H1 (cell line): Measurements from ENCODE around the gene ISCA2. TPM values are rescaled to one million over a fixed set of nuclear protein-coding genes. Genes with fewer than 3 reads are reported as not detected.

Experiments
- CTCF ChIA-PET: fragments of 300-600 bp; sonication (Branson Sonifier 250); formaldehyde crosslinking; loops from one replicate; lab custom pipeline; 2021; ENCODE audit not compliant: partially characterized antibody; lab: Charles Lee
- POLR2A ChIA-PET: fragments of 300-600 bp; sonication (Branson Sonifier 250); formaldehyde crosslinking; loops from one replicate; lab custom pipeline; 2021; ENCODE audit warnings: inconsistent platforms; ENCODE audit not compliant: partially characterized antibody; lab: Charles Lee
- DNase-seq, 2 experiments: peaks; one replicate each; pipeline versions ENCODE4 v3.0.0 to v3.0.0-alpha.2; 2010 to 2022; ENCODE audit warnings: low spot score in 2 of 2, low read depth in 1 of 2, mixed read lengths in 1 of 2
- FAIRE-seq: peaks from 2 replicates; lab custom pipeline; 2011; peaks lifted over from hg19 to GRCh38; lab: Jason Lieb, UNC
- H2AFZ ChIP-seq: 2 replicates; pipeline ENCODE4 v1.8.1; 2012; ENCODE audit warnings: low read length, inconsistent platforms
- H2AK5ac ChIP-seq: 2 replicates; pipeline ENCODE4 v1.6.1; 2013; ENCODE audit warnings: low read depth, low read length
- H2BK120ac ChIP-seq: replicated peaks from 2 replicates; pipeline ENCODE3; 2013; ENCODE audit warnings: low read depth, low read length, inconsistent platforms
- H2BK12ac ChIP-seq: 2 replicates; pipeline ENCODE4 v1.6.1; 2013; ENCODE audit warnings: low read depth, low read length
- H2BK15ac ChIP-seq: 2 replicates; pipeline ENCODE4 v1.6.1; 2013; ENCODE audit warnings: low read length
- H2BK20ac ChIP-seq: 2 replicates; pipeline ENCODE4 v1.6.1; 2013; ENCODE audit warnings: low read length
- H2BK5ac ChIP-seq: 2 replicates; pipeline ENCODE4 v1.6.1; 2013; ENCODE audit warnings: low read depth, low read length
- H3K14ac ChIP-seq: 2 replicates; pipeline ENCODE4 v1.6.1; 2013; ENCODE audit warnings: inconsistent platforms; ENCODE audit not compliant: insufficient read length
- H3K18ac ChIP-seq: 2 replicates; pipeline ENCODE4 v1.6.1; 2013; ENCODE audit warnings: low read length; ENCODE audit errors: extremely low read depth
- H3K23ac ChIP-seq: 2 replicates; pipeline ENCODE4 v1.6.1; 2013; ENCODE audit warnings: inconsistent platforms; ENCODE audit not compliant: insufficient read length
- H3K23me2 ChIP-seq: 2 replicates; pipeline ENCODE4 v1.6.1; 2013; ENCODE audit warnings: low read depth, low read length
- H3K27ac ChIP-seq: 2 replicates; pipeline ENCODE4 v1.6.1; 2011; ENCODE audit warnings: low read depth, low read length, inconsistent platforms
- H3K27me3 ChIP-seq, 4 experiments: replicated peaks in 1 of 4; 1 replicate in 1 of 4; 2 replicates in 3 of 4; pipeline versions ENCODE4 v1.6.1 to v1.8.1; 2011 to 2013; ENCODE audit warnings: low read length in 3 of 4, mild to moderate bottlenecking in 3 of 4, inconsistent platforms in 2 of 4, mixed read lengths in 2 of 4, moderate library complexity in 1 of 4; ENCODE audit not compliant: control insufficient read depth in 3 of 4, insufficient read depth in 3 of 4; ENCODE audit errors: extremely low read depth in 1 of 4
- H3K36me3 ChIP-seq, 4 experiments: 2 replicates each; pipeline versions ENCODE4 v1.6.1 to v1.8.1; 2011 to 2013; ENCODE audit warnings: mild to moderate bottlenecking in 4 of 4, low read length in 3 of 4, moderate library complexity in 2 of 4, control low read depth in 1 of 4, inconsistent platforms in 1 of 4; ENCODE audit not compliant: insufficient read depth in 4 of 4, control insufficient read depth in 2 of 4
- H3K4ac ChIP-seq: replicated peaks from 2 replicates; pipeline ENCODE3; 2013; ENCODE audit warnings: low read length, low read depth, mixed read lengths, inconsistent platforms; ENCODE audit not compliant: insufficient read length
- H3K4me1 ChIP-seq, 4 experiments: replicated peaks in 1 of 4; 1 replicate in 1 of 4; 2 replicates in 3 of 4; pipeline versions ENCODE4 v1.6.1 to v1.8.1; 2011 to 2013; ENCODE audit warnings: low read length in 3 of 4, inconsistent platforms in 2 of 4, mixed read lengths in 1 of 4; ENCODE audit not compliant: insufficient read depth in 4 of 4, control insufficient read depth in 3 of 4
- H3K4me2 ChIP-seq, 2 experiments: 2 replicates each; pipeline versions ENCODE4 v1.6.1 to v1.8.1; 2011 to 2013; ENCODE audit warnings: low read depth in 2 of 2, low read length in 2 of 2, control low read depth in 1 of 2, inconsistent platforms in 1 of 2, mild to moderate bottlenecking in 1 of 2; ENCODE audit not compliant: insufficient read depth in 1 of 2
- H3K4me3 ChIP-seq, 4 experiments: fragments of 200-600, 300-600 bp in 1 of 4; sonication (generic), shearing (Covaris generic), sonication (Bioruptor Twin) in 1 of 4; 2 replicates each; pipeline versions ENCODE4 v1.5.1 to v1.8.1; 2011 to 2016; ENCODE audit warnings: low read length in 4 of 4, low read depth in 3 of 4, control low read depth in 2 of 4, inconsistent platforms in 2 of 4, mild to moderate bottlenecking in 2 of 4, mixed read lengths in 1 of 4, moderate library complexity in 1 of 4; ENCODE audit not compliant: insufficient read depth in 2 of 4; ENCODE audit errors: extremely low read depth in 1 of 4
- H3K56ac ChIP-seq: replicated peaks from 2 replicates; pipeline ENCODE3; 2013; ENCODE audit warnings: low read depth, mild to moderate bottlenecking, mixed read lengths, low read length, inconsistent platforms; ENCODE audit not compliant: insufficient read length
- H3K79me1 ChIP-seq: 2 replicates; pipeline ENCODE4 v1.6.1; 2013; ENCODE audit warnings: low read depth, low read length, control low read depth
- H3K79me2 ChIP-seq, 2 experiments: 2 replicates each; pipeline versions ENCODE4 v1.6.1 to v1.8.1; 2012 to 2013; ENCODE audit warnings: low read length in 2 of 2, mild to moderate bottlenecking in 2 of 2, inconsistent platforms in 1 of 2; ENCODE audit not compliant: insufficient read depth in 2 of 2, control insufficient read depth in 1 of 2
- H3K9ac ChIP-seq, 4 experiments: replicated peaks in 1 of 4; 1 replicate in 1 of 4; 2 replicates in 3 of 4; pipeline versions ENCODE4 v1.6.1 to v1.8.1; 2011 to 2013; ENCODE audit warnings: low read depth in 3 of 4, low read length in 3 of 4, control low read depth in 2 of 4, mild to moderate bottlenecking in 2 of 4, moderate library complexity in 2 of 4, inconsistent platforms in 1 of 4; ENCODE audit errors: extremely low read depth in 1 of 4
- H3K9me3 ChIP-seq, 2 experiments: 2 replicates each; pipeline versions ENCODE4 v1.6.1 to v1.8.1; 2012 to 2013; ENCODE audit warnings: mild to moderate bottlenecking in 2 of 2, moderate library complexity in 2 of 2, control low read depth in 1 of 2, inconsistent platforms in 1 of 2, low read depth in 1 of 2, low read length in 1 of 2, mixed read lengths in 1 of 2; ENCODE audit not compliant: insufficient read depth in 2 of 2
- H4K20me1 ChIP-seq, 2 experiments: replicated peaks in 1 of 2; 2 replicates each; pipeline versions ENCODE3 to v1.8.1; 2011 to 2013; ENCODE audit warnings: inconsistent platforms in 2 of 2, low read length in 2 of 2, mild to moderate bottlenecking in 1 of 2; ENCODE audit not compliant: insufficient read depth in 2 of 2, control insufficient read depth in 1 of 2
- H4K5ac ChIP-seq: 2 replicates; pipeline ENCODE4 v1.6.1; 2013; ENCODE audit warnings: low read length, low read depth, mixed read lengths, inconsistent platforms; ENCODE audit not compliant: insufficient read length
- H4K8ac ChIP-seq: 2 replicates; pipeline ENCODE4 v1.8.0; 2013; ENCODE audit warnings: mild to moderate bottlenecking, moderate library complexity, low read length, inconsistent platforms; ENCODE audit not compliant: insufficient read depth; ENCODE audit errors: extremely low read depth
- H4K91ac ChIP-seq: replicated peaks from 2 replicates; pipeline ENCODE3; 2013; ENCODE audit warnings: low read length, mixed read lengths, inconsistent platforms; ENCODE audit not compliant: insufficient read length
- CEBPB ChIP-seq: IDR thresholded peaks from 2 replicates; pipeline ENCODE4 v1.6.1; 2012; ENCODE audit warnings: low read depth, low read length
- SRF ChIP-seq: IDR thresholded peaks from 2 replicates; pipeline ENCODE4 v1.6.1; 2011; ENCODE audit warnings: mild to moderate bottlenecking, low read depth, low read length, moderate library complexity
- WGBS, 2 experiments: shearing (Covaris generic) in 1 of 2; methylation state at CpG; one replicate each; pipeline versions ENCODE4 v1.1.6 to v1.1.7; 2013 to 2015; ENCODE audit warnings: low lambda C conversion rate in 2 of 2, mixed read lengths in 2 of 2, inconsistent platforms in 1 of 2, low coverage in 1 of 2, missing lambda C conversion rate in 1 of 2; ENCODE audit not compliant: insufficient replicate concordance in 2 of 2, insufficient coverage in 1 of 2, insufficient read length in 1 of 2; ENCODE audit errors: extremely low coverage in 1 of 2, missing lambda C conversion rate in 1 of 2; 5-methylcytosine and 5-hydroxymethylcytosine counted together
- polyA plus RNA-seq, 7 experiments: library from polyadenylated mRNA; depleted of rRNA in 3 of 7; stranded (reverse) in 5 of 7; unstranded in 2 of 7; fragments of >200 nt in 5 of 7; fragments of 200-250 nt in 2 of 7; gene quantifications; 1 replicate in 5 of 7; 2 replicates in 1 of 7; 4 replicates in 1 of 7; pipeline versions ENCODE4 v1.2.1 to v1.2.3, GENCODE V29; 2011 to 2013; ENCODE audit warnings: missing spikeins in 2 of 7, mixed read lengths in 2 of 7
- total RNA-seq: library from RNA; stranded (reverse); fragmentation: NEBNext Ultra II Directional; extraction: Animal tissue kit (Norgen Biotek cat#: 25700); gene quantifications from 2 replicates; pipeline ENCODE4 v1.2.1, GENCODE V29; 2021

ISCA2 gene
- total and polyA plus RNA-seq, 2 of the 8 experiments (the other 6 are each of a cell fraction or from before 2014, with no cell fraction given) = 43.5 to 78.6 TPM

DNA sequence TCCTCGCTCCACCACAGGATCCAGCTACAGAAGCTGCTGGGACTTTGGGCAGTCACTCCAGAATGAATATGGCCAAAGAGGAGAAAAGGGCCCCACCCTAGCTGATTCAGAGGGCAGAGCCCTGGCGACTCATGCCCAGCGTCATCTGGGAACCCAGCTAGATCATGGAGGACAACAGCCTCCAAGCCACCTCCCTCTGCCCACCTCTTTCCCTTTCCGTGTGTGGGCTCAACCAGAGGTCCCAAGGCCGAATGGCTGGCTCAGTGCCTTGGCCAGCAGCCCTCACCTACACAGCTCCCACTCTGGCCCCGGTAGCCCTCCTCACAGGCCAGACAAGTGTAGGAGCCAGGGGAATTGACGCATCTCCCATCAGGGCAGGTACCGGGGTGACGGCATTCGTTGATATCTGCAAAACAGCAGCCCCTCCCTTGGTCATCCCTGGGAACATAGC, 17.4 kb downstream of the ISCA2 start:
- Histone ChIP-seq H3K9me3 (no peaks in the 10 kb centered on the region), H3K79me2 (no peaks in the 10 kb centered on the region), H4K5ac (no peak overlapping the region), H2BK5ac (no peak overlapping the region), H3K4me3 (no peak overlapping the region), H3K56ac (no peak overlapping the region), H2BK120ac (no peak overlapping the region), H2BK20ac (no peak overlapping the region), H4K91ac (no peak overlapping the region), H3K79me1 (no peaks in the 10 kb centered on the region), H4K20me1 (no peaks in the 10 kb centered on the region), H3K23me2 (no peaks in the 10 kb centered on the region), H3K4ac (no peak overlapping the region), H3K23ac (no peak overlapping the region), H3K4me1 (peaks cover 0 to 22% (median 12%) of the 10 kb centered on the region in 4 experiments; a peak in 6 of 7 replicates), H3K18ac (peak overlapping the region; percentile 48; the same call in 1 of the 2 replicates), H3K36me3 (no peaks in the 10 kb centered on the region), H4K8ac (no peak overlapping the region), H2BK15ac (0 out of 2 replicates have a peak overlapping the region, but pooled peaks have one; percentile 61), H3K9ac (no peak overlapping the region), H3K4me2 (no peak overlapping the region), H2AFZ (no peak overlapping the region), H2AK5ac (no peak overlapping the region), H3K14ac (no peak overlapping the region), H2BK12ac (peak overlapping the region; percentile 75; the same call in 1 of the 2 replicates), H3K27me3 (no peaks in the 10 kb centered on the region; a peak in 1 of 7 replicates), H3K27ac (no peak overlapping the region)
- ChIA-PET CTCF (interaction anchor here (0.7 to 6.5 kb wide), 7 partner anchors 11 to 292 kb away, joined by 3 to 64 read pairs (median 3); no protein-coding TSS in a partner anchor), POLR2A (interaction anchor here (1.0 kb wide), 1 partner anchor 147 kb away, joined by 4 read pairs; no protein-coding TSS in a partner anchor)
- WGBS, 2 experiments = 90% methylated on average over 10 of the region's 10 CpGs; no CpG with 5 or more reads in 1 of the 2 experiments
- TF ChIP-seq SRF (no peak), CEBPB (no peak)
- FAIRE-seq (no peak), DNase-seq (no peak)
